PC-3 (cell line): ENCODE results near the gene TEAD1.

Source experiments
- EZH2 ChIP-seq: fragments of 300-600 bp; sonication (generic); IDR thresholded peaks from one replicate; pipeline ENCODE4 v1.6.1; 2017; ENCODE audit warnings: antibody characterized with exemption, mild to moderate bottlenecking, low read length; ENCODE audit not compliant: unreplicated experiment
- EZH2phosphoT487 ChIP-seq: fragments of 300-600 bp; sonication (generic); IDR thresholded peaks from 2 replicates; pipeline ENCODE4 v1.6.1; 2018; ENCODE audit warnings: mild to moderate bottlenecking, antibody characterized with exemption, low read length, borderline replicate concordance
- TF ChIP-seq, protein P1 (sequence below): fragments of 300-600 bp; sonication (generic); conservative IDR thresholded peaks from 2 replicates; pipeline ENCODE4 v1.5.1; 2017; ENCODE audit warnings: antibody characterized with exemption, low read depth, mild to moderate bottlenecking, low read length

- TF ChIP-seq, protein P1, sequence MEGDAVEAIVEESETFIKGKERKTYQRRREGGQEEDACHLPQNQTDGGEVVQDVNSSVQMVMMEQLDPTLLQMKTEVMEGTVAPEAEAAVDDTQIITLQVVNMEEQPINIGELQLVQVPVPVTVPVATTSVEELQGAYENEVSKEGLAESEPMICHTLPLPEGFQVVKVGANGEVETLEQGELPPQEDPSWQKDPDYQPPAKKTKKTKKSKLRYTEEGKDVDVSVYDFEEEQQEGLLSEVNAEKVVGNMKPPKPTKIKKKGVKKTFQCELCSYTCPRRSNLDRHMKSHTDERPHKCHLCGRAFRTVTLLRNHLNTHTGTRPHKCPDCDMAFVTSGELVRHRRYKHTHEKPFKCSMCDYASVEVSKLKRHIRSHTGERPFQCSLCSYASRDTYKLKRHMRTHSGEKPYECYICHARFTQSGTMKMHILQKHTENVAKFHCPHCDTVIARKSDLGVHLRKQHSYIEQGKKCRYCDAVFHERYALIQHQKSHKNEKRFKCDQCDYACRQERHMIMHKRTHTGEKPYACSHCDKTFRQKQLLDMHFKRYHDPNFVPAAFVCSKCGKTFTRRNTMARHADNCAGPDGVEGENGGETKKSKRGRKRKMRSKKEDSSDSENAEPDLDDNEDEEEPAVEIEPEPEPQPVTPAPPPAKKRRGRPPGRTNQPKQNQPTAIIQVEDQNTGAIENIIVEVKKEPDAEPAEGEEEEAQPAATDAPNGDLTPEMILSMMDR, result no peak
- TF ChIP-seq EZH2, result no peak
- no peak for TF ChIP-seq EZH2phosphoT487
These were observed 113.6 kb downstream of the TEAD1 start for GRCh38 chr11:12787847-12788246.
